Stomach (tissue), 4 donors: ENCODE measurements around the gene ANKRD55.

Source experiments
- CTCF ChIP-seq, 7 experiments: fragments of 450-650 bp in 4 of 7; fragments of 200-600 bp in 3 of 7; sonication (generic) in 3 of 7; IDR thresholded peaks; one replicate each; pipeline ENCODE4 v1.5.1; 2016 to 2019; ENCODE audit warnings: antibody characterized with exemption in 7 of 7, control low read depth in 2 of 7, mild to moderate bottlenecking in 1 of 7
- EP300 ChIP-seq: sonication (generic); formaldehyde crosslinking; IDR thresholded peaks from one replicate; pipeline ENCODE4 v1.6.1; 2017; ENCODE audit warnings: antibody characterized with exemption
- POLR2A ChIP-seq, 4 donors: fragments of 450-650 bp; IDR thresholded peaks; one replicate each; pipeline ENCODE4 v1.6.1; 2016; ENCODE audit warnings: antibody characterized with exemption in 4 of 4, control low read depth in 2 of 4, mild to moderate bottlenecking in 1 of 4, moderate library complexity in 1 of 4
- POLR2AphosphoS5 ChIP-seq, 3 donors: sonication (generic); formaldehyde crosslinking; IDR thresholded peaks; one replicate each; pipeline ENCODE4 v1.6.1; 2016; ENCODE audit warnings: antibody characterized with exemption in 3 of 3

- no peak for TF ChIP-seq CTCF (IDR thresholded peaks at IDR 0.05)
- TF ChIP-seq POLR2A (IDR thresholded peaks at IDR 0.05): no peak
- TF ChIP-seq POLR2AphosphoS5 (IDR thresholded peaks at IDR 0.05): no peak
- no peak for TF ChIP-seq EP300
Observed at GRCh38 chr5:56267856-56268255, 34.7 kb upstream of the ANKRD55 start.
